ENCODE data around the gene S1PR4.
"Not testable (repeated sequence)": the region's sequence is repeated elsewhere in the genome, so short reads cannot be mapped to it uniquely, and the experiment has no call there.

The S1PR4 gene

DNA sequence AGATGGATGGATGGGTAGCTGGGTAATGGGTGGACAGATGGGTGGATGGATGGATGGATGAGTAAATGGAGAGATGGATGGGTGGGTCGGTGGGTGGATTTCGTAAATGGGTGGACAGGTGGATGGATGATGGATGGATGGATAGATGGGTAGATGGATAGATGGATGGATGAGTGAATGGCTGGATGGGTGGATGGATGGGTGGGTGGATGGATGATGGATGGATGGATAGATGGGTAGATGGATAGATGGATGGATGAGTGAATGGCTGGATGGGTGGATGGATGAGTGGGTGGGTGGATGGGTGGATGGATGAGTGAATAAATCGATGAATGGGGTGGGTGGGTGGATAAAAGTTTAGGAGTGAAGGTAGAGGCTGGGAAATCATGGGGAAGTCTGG lies 24.1 kb upstream of the S1PR4 start:
- not testable (repeated sequence) for H3K4me3 ChIP-seq (ENCODE audit: low read length); H3K27ac ChIP-seq (ENCODE audit: low read length); H3K9me3 ChIP-seq (ENCODE audit: insufficient read depth, low read depth, low read length); H3K36me3 ChIP-seq (ENCODE audit: insufficient read depth, low read depth, low read length); H3K27me3 ChIP-seq (ENCODE audit: insufficient read depth, low read length); H3K4me1 ChIP-seq (ENCODE audit: insufficient read depth, low read length); H3K9ac ChIP-seq (ENCODE audit: low read depth, low read length)

DNA sequence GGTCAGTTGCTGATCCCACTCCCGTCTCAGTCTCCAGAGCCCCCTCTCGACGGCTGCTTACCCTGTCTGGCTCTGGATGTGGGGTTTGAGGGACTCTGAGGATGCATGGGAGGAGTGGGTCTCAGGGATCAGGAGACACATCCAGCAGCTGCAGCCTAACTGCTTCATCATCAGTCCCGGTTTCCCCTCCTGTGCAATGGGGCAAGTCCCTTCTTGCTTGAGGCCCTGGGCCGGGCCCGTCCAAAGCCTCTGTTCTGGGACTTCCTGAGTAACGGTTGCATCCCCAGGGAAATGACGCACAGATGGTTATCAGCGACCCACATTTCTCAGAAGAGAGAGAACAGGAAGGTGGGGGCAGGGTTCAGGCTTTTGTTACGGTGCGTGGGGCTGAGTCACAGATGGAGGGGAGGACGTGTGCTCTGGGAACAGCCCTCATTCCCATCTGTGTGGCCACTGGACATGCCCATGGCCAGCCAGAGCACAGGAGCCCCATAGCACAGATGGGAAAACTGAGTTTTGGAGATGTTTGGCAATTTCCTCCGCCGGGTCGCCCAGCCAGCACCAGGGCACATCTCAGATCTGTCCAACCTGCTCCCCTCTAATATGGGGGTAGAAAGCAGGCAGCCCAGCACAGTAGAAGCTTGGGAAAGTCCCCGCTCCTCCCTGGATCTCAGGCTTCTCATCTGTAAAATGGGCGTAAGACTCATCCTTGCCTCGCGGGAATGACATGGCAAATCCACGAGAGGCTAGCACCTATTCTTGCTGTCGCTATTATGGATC lies 23.4 kb upstream of the S1PR4 start:
- no peak overlapping the region for H3K27ac ChIP-seq (ENCODE audit: low read length)
- no peak overlapping the region for H3K9ac ChIP-seq (ENCODE audit: low read depth, low read length)
- H3K9me3 ChIP-seq (ENCODE audit: insufficient read depth, low read depth, low read length), result no peaks in the 10 kb centered on the region
- no peaks in the 10 kb centered on the region for H3K4me1 ChIP-seq (ENCODE audit: insufficient read depth, low read length)
- no peak overlapping the region for H3K4me3 ChIP-seq (ENCODE audit: low read length)
- no peaks in the 10 kb centered on the region for H3K36me3 ChIP-seq (ENCODE audit: insufficient read depth, low read depth, low read length)
- H3K27me3 ChIP-seq (ENCODE audit: insufficient read depth, low read length), result peaks cover 6% of the 10 kb centered on the region; the same call in 1 of the 2 replicates

DNA sequence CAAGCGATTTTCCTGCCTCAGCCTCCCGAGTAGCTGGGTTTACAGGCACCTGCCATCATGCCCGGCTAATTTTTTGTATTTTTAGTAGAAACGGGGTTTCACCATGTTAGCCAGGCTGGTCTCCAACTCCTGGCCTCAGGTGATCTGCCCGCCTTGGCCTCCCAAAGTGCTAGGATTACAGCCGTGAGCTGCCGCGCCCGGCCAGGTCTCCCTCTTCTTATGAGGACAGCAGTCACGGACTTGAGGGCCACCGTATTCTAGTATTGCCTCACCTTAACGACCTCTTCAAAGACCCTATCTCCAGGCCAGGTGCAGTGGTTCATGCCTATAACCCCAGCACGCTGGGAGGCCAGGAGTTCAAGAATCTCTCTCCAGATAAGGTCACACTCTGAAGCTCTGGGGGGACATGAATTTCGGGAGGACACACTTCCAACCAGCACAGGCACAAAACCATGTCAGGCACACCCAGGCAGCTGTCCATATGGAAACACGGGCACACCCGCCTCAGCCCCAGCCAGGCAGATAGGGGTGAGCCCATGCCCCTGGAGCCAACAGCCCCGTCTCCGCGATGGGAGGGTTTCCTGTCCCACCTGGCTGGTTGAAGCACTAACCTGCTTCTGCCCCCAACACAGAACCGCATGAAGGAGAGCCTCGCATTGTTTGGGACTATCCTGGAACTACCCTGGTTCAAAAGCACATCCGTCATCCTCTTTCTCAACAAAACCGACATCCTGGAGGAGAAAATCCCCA lies 21.3 kb upstream of the S1PR4 start:
- no peak overlapping the region for H3K27ac ChIP-seq (ENCODE audit: low read length)
- no peaks in the 10 kb centered on the region for H3K9me3 ChIP-seq (ENCODE audit: insufficient read depth, low read depth, low read length)
- no peak overlapping the region for H3K4me3 ChIP-seq (ENCODE audit: low read length)
- no peaks in the 10 kb centered on the region for H3K4me1 ChIP-seq (ENCODE audit: insufficient read depth, low read length)
- H3K36me3 ChIP-seq (ENCODE audit: insufficient read depth, low read depth, low read length), result no peaks in the 10 kb centered on the region
- no peaks in the 10 kb centered on the region for H3K27me3 ChIP-seq (ENCODE audit: insufficient read depth, low read length)
- H3K9ac ChIP-seq (ENCODE audit: low read depth, low read length), result no peak overlapping the region

DNA sequence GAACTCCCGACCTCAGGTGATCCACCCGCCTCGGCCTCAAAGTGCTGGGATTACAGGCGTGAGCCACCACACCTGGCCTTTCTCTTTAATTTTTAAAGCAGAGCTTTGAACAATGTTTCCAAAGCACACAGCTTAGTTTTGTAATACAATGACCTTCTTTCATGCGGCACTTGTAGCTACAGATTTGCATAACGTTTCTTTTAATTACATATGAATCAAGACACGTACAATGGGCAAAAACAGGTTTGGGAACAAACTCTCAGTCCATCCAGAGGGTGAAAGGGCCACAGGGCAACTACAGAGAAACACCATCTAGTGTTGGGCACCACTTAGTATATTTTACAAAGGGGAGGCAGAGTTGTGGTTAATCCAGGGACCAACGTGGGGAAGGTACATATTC lies 19.0 kb upstream of the S1PR4 start:
- Histone ChIP-seq H3K9ac (ENCODE audit: low read depth, low read length) (no peak overlapping the region), H3K4me1 (ENCODE audit: insufficient read depth, low read length) (no peaks in the 10 kb centered on the region), H3K36me3 (ENCODE audit: insufficient read depth, low read depth, low read length) (no peaks in the 10 kb centered on the region), H3K4me3 (ENCODE audit: low read length) (no peak overlapping the region), H3K9me3 (ENCODE audit: insufficient read depth, low read depth, low read length) (no peaks in the 10 kb centered on the region), H3K27me3 (ENCODE audit: insufficient read depth, low read length) (peaks cover 11% of the 10 kb centered on the region; the same call in 1 of the 2 replicates), H3K27ac (ENCODE audit: low read length) (no peak overlapping the region)

DNA sequence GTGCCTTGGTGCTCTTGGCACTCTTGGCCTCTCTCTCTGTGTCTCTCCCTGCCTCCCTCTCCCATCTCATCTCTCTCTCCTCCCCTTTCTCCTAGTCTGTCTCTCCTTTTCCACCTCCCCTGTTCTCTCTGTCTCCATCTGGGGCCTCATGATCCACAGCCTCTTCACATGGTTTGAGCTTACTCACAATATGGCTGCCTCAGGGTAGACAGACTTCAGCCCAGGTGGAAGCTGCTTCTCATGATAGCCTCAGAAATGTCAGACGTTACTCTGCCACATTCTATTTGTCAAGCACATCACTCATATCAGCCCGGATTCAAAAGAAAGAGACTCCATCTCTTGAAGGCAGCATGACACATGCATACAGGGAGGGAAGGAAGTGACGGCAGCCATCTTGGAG lies 18.4 kb upstream of the S1PR4 start:
- Histone ChIP-seq H3K27me3 (ENCODE audit: insufficient read depth, low read length) (peaks cover 11% of the 10 kb centered on the region; the same call in 1 of the 2 replicates), H3K4me1 (ENCODE audit: insufficient read depth, low read length) (no peaks in the 10 kb centered on the region), H3K9me3 (ENCODE audit: insufficient read depth, low read depth, low read length) (no peaks in the 10 kb centered on the region), H3K4me3 (ENCODE audit: low read length) (no peak overlapping the region), H3K36me3 (ENCODE audit: insufficient read depth, low read depth, low read length) (no peaks in the 10 kb centered on the region), H3K27ac (ENCODE audit: low read length) (no peak overlapping the region), H3K9ac (ENCODE audit: low read depth, low read length) (no peak overlapping the region)

DNA sequence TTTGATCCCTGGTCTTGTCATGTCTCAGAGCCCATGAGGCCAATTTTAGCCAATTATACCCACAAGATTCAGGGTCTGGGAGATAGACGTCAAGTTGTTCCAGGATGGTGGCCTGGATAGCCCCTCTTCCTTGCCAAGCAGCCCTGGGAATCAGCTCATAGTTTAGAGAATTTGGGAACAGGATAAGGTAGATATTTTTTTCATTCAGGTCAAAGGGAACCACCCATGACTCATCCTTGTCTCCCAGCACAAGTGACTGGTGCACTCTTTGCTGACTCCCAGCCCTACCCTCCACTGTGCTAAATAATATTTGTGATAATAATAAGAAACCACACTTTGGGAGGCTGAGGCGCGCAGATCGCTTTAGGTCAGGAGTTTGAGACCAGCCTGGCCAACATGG lies 17.1 kb upstream of the S1PR4 start:
- Histone ChIP-seq H3K4me1 (ENCODE audit: insufficient read depth, low read length) (no peaks in the 10 kb centered on the region), H3K27ac (ENCODE audit: low read length) (no peak overlapping the region), H3K9ac (ENCODE audit: low read depth, low read length) (no peak overlapping the region), H3K27me3 (ENCODE audit: insufficient read depth, low read length) (peaks cover 15% of the 10 kb centered on the region), H3K36me3 (ENCODE audit: insufficient read depth, low read depth, low read length) (no peaks in the 10 kb centered on the region), H3K4me3 (ENCODE audit: low read length) (no peak overlapping the region), H3K9me3 (ENCODE audit: insufficient read depth, low read depth, low read length) (no peaks in the 10 kb centered on the region)

DNA sequence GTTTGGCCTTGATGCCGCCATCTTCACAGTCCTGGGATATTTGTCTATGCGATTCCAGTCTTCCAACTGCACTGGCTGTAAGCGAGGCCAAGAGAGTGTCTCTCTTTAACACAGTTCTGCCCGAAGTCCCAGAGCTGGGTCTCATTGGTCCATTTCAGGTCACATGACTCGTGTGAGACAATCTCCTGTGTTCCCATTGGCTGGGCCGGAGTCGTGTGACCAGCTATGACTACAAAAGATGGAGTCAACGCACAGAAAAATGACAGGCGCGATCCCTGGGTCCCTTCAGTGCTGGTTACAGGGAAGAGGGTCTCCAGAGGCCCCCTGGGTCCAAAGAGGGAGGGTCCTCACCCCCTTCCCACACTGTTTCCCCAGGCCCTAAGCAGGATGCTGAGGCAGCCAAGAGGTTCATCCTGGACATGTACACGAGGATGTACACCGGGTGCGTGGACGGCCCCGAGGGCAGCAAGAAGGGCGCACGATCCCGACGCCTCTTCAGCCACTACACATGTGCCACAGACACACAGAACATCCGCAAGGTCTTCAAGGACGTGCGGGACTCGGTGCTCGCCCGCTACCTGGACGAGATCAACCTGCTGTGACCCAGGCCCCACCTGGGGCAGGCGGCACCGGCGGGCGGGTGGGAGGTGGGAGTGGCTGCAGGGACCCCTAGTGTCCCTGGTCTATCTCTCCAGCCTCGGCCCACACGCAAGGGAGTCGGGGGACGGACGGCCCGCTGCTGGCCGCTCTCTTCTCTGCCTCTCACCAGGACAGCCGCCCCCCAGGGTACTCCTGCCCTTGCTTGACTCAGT lies 15.9 kb upstream of the S1PR4 start:
- Histone ChIP-seq H3K36me3 (ENCODE audit: insufficient read depth, low read depth, low read length) (no peaks in the 10 kb centered on the region), H3K4me3 (ENCODE audit: low read length) (no peak overlapping the region), H3K27me3 (ENCODE audit: insufficient read depth, low read length) (peaks cover 15% of the 10 kb centered on the region), H3K4me1 (ENCODE audit: insufficient read depth, low read length) (no peaks in the 10 kb centered on the region), H3K9ac (ENCODE audit: low read depth, low read length) (no peak overlapping the region), H3K27ac (ENCODE audit: low read length) (no peak overlapping the region), H3K9me3 (ENCODE audit: insufficient read depth, low read depth, low read length) (no peaks in the 10 kb centered on the region)

DNA sequence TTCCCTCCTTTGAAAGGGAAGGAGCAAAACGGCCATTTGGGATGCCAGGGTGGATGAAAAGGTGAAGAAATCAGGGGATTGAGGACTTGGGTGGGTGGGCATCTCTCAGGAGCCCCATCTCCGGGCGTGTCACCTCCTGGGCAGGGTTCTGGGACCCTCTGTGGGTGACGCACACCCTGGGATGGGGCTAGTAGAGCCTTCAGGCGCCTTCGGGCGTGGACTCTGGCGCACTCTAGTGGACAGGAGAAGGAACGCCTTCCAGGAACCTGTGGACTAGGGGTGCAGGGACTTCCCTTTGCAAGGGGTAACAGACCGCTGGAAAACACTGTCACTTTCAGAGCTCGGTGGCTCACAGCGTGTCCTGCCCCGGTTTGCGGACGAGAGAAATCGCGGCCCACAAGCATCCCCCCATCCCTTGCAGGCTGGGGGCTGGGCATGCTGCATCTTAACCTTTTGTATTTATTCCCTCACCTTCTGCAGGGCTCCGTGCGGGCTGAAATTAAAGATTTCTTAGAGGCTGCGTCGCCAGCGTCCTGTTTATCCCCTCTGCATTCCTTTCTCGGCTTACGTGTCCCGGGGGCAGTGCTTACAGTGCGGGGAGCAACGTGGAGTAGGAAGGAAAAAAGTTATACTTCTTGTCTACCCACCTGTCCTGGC lies 15.2 kb upstream of the S1PR4 start:
- Histone ChIP-seq H3K36me3 (ENCODE audit: insufficient read depth, low read depth, low read length) (no peaks in the 10 kb centered on the region), H3K4me1 (ENCODE audit: insufficient read depth, low read length) (no peaks in the 10 kb centered on the region), H3K27ac (ENCODE audit: low read length) (no peak overlapping the region), H3K9ac (ENCODE audit: low read depth, low read length) (peak overlapping the region; percentile 58; the same call in 1 of the 2 replicates), H3K9me3 (ENCODE audit: insufficient read depth, low read depth, low read length) (no peaks in the 10 kb centered on the region), H3K4me3 (ENCODE audit: low read length) (peak overlapping the region; percentile 69), H3K27me3 (ENCODE audit: insufficient read depth, low read length) (peaks cover 15% of the 10 kb centered on the region)

DNA sequence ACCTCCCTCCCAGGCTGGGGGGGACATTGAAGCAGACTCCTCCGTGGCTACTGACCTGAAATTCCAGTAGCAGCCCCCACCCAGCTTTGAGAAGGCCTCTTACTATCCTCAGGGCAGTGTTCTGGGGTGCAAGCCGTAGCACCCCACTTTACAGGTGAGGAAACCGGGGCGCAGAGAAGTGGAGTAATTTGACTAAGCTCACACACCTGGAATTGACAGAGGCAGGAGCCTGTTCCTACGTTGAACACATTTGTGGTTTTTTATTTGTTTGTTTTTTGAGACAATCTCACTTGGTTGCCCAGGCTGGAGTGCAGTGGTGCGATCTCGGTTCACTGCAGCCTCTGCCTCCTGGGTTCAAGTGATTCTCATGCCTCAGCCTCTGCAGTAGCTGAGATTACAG lies 14.6 kb upstream of the S1PR4 start:
- Histone ChIP-seq H3K9me3 (ENCODE audit: insufficient read depth, low read depth, low read length) (no peaks in the 10 kb centered on the region), H3K4me1 (ENCODE audit: insufficient read depth, low read length) (no peaks in the 10 kb centered on the region), H3K27ac (ENCODE audit: low read length) (no peak overlapping the region), H3K4me3 (ENCODE audit: low read length) (peak overlapping the region; percentile 69; the same call in 1 of the 2 replicates), H3K27me3 (ENCODE audit: insufficient read depth, low read length) (peaks cover 15% of the 10 kb centered on the region), H3K36me3 (ENCODE audit: insufficient read depth, low read depth, low read length) (no peaks in the 10 kb centered on the region), H3K9ac (ENCODE audit: low read depth, low read length) (no peak overlapping the region; the same call in 1 of the 2 replicates)

DNA sequence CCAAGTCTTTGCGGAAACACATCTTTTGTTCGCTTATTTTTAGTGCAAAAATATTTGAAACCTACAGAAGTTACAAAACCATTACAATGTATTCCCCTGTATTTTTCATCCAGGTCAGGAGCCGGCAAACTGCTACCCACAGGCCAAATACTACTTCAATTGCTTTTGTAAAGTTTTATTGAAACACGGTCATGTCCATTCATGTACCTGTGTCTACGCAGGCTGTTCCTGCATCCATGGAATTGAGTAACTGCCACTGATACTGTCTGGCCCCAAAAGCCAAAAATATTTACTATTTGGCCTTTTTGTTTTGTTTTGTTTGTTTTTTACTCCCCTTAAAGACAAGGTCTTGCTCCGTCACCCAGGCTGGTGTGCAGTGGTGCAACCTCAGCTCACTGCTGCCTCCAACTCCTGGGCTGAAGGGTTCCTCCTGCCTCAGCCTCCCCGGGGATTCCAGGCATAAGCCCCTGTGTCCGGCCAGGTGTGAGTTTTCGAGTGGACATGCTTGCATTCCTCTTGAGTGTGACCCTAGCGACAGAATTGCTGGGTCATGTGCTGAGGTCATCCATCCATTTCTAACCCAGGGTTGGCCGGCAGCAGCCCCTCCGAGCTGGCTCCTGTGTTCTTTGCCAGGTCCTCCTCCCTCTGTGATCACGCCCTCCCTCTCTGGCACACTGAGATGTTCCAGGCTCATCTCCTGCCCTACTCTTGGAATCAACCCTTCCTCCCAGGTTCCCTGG lies 10.9 kb upstream of the S1PR4 start:
- peaks cover 15% of the 10 kb centered on the region for H3K27me3 ChIP-seq (ENCODE audit: insufficient read depth, low read length)
- no peak overlapping the region for H3K27ac ChIP-seq (ENCODE audit: low read length)
- H3K4me3 ChIP-seq (ENCODE audit: low read length), result no peak overlapping the region
- no peaks in the 10 kb centered on the region for H3K36me3 ChIP-seq (ENCODE audit: insufficient read depth, low read depth, low read length)
- no peak overlapping the region for H3K9ac ChIP-seq (ENCODE audit: low read depth, low read length)
- no peaks in the 10 kb centered on the region for H3K9me3 ChIP-seq (ENCODE audit: insufficient read depth, low read depth, low read length)
- no peaks in the 10 kb centered on the region for H3K4me1 ChIP-seq (ENCODE audit: insufficient read depth, low read length)
